A549 (cell line): Measurements from ENCODE around the gene ATG2A. TPM values are rescaled to one million over a fixed set of nuclear protein-coding genes. Genes with fewer than 3 reads are reported as not detected.

ENCODE experiments used
- ATAC-seq, 2 experiments: fragments of 200-7000 bp in 1 of 2; fragments of >200 bp in 1 of 2; cut with Nextera tagmentation in 1 of 2; cut with Tn5 transposase in 1 of 2; 3 replicates each; pipeline versions ENCODE4 v1.8.0 to v1.9.1; 2018 to 2020; ENCODE audit warnings: mild to moderate bottlenecking in 1 of 2, moderate library complexity in 1 of 2
- CTCF ChIA-PET: fragments of 300-600 bp; sonication (Branson Sonifier 250); formaldehyde crosslinking; extraction: SDS; loops from one replicate; lab custom pipeline; 2021; ENCODE audit warnings: antibody characterized with exemption, inconsistent platforms; lab: Yijun Ruan, JAX
- POLR2A ChIA-PET: fragments of 350-600 bp; formaldehyde crosslinking; extraction: SDS; loops from one replicate; lab custom pipeline; 2021; ENCODE audit warnings: antibody characterized with exemption, inconsistent platforms; lab: Yijun Ruan, JAX
- DNase-seq, 2 experiments: peaks; one replicate each; pipeline versions ENCODE4 v3.0.0 to v3.0.0-alpha.2; 2011 to 2016; ENCODE audit warnings: low read depth in 1 of 2, low spot score in 1 of 2
- FAIRE-seq: peaks from 2 replicates; lab custom pipeline; 2011; peaks lifted over from hg19 to GRCh38; lab: Jason Lieb, UNC
- H3K27ac ChIP-seq, 2 experiments: fragments of >200 bp; sonication (Bioruptor Twin); formaldehyde crosslinking; 3 replicates each; pipeline ENCODE4 v1.5.1; 2016 to 2017
- H3K4me1 ChIP-seq: fragments of >200 bp; sonication (Bioruptor Twin); formaldehyde crosslinking; 3 replicates; pipeline ENCODE4 v1.6.1; 2016
- H3K4me2 ChIP-seq: fragments of >200 bp; sonication (Bioruptor Twin); formaldehyde crosslinking; 3 replicates; pipeline ENCODE4 v1.6.1; 2016
- H3K4me3 ChIP-seq: fragments of >200 bp; sonication (Bioruptor Twin); formaldehyde crosslinking; 3 replicates; pipeline ENCODE4 v1.5.1; 2016
- H3K9me3 ChIP-seq: fragments of >200 bp; sonication (Bioruptor Twin); formaldehyde crosslinking; 3 replicates; pipeline ENCODE4 v1.6.1; 2016
- ATOH8 ChIP-seq: fragments of 250-450 bp; sonication (Bioruptor Pico); IDR thresholded peaks from 2 replicates; pipeline ENCODE4 v1.5.0; 2020; ENCODE audit warnings: low read depth, mild to moderate bottlenecking, moderate library complexity
- BHLHE40 ChIP-seq: IDR thresholded peaks from 2 replicates; pipeline ENCODE4 v1.6.1; 2012; ENCODE audit warnings: low read depth, low read length, inconsistent platforms
- CBX2 ChIP-seq: fragments of 200-600 bp; sonication (generic); IDR thresholded peaks from 2 replicates; pipeline ENCODE4 v1.6.1; 2016; ENCODE audit warnings: low read depth, mild to moderate bottlenecking, borderline replicate concordance
- CEBPB ChIP-seq, 2 experiments: fragments of >200 bp in 1 of 2; sonication (Bioruptor Twin) in 1 of 2; formaldehyde crosslinking in 1 of 2; IDR thresholded peaks; 2 replicates each; pipeline ENCODE4 v1.6.1; 2012 to 2016
- CHD2 ChIP-seq: fragments of 150-350 bp; IDR thresholded peaks from 2 replicates; pipeline ENCODE4 v1.6.1; 2014; ENCODE audit warnings: low read length; ENCODE audit not compliant: partially characterized antibody
- CHD4 ChIP-seq: fragments of 200-600 bp; sonication (generic); IDR thresholded peaks from 2 replicates; pipeline ENCODE4 v1.6.1; 2016; ENCODE audit warnings: antibody characterized with exemption, mild to moderate bottlenecking, borderline replicate concordance
- EHF ChIP-seq: fragments of 250-450 bp; sonication (Bioruptor Pico); IDR thresholded peaks from 2 replicates; pipeline ENCODE4 v1.5.0; 2020; ENCODE audit warnings: mild to moderate bottlenecking
- EHMT2 ChIP-seq: fragments of 200-600 bp; sonication (generic); IDR thresholded peaks from 2 replicates; pipeline ENCODE4 v1.6.1; 2016; ENCODE audit warnings: antibody characterized with exemption, low read depth, mild to moderate bottlenecking, moderate library complexity
- EP300 ChIP-seq, 2 experiments: fragments of >200 bp; sonication (Bioruptor Twin); formaldehyde crosslinking; IDR thresholded peaks; 2 replicates in 1 of 2; 3 replicates in 1 of 2; pipeline ENCODE4 v1.6.1; 2016 to 2017
- ESRRA ChIP-seq: fragments of 150-350 bp; IDR thresholded peaks from 2 replicates; pipeline ENCODE4 v1.6.1; 2014; ENCODE audit warnings: mild to moderate bottlenecking, low read length, borderline replicate concordance
- FOSB ChIP-seq: fragments of 250-450 bp; sonication (Bioruptor Pico); IDR thresholded peaks from 2 replicates; pipeline ENCODE4 v1.5.0; 2020; ENCODE audit warnings: mild to moderate bottlenecking, moderate library complexity
- HDAC2 ChIP-seq: fragments of 200-600 bp; sonication (generic); IDR thresholded peaks from 2 replicates; pipeline ENCODE4 v1.6.1; 2016
- HES2 ChIP-seq: fragments of >200 bp; sonication (Bioruptor Twin); formaldehyde crosslinking; IDR thresholded peaks from 2 replicates; pipeline ENCODE4 v1.6.1; 2016
- HOXB13 ChIP-seq: fragments of 250-450 bp; sonication (Bioruptor Pico); IDR thresholded peaks from 2 replicates; pipeline ENCODE4 v1.5.0; 2020; ENCODE audit warnings: low read depth, mild to moderate bottlenecking, moderate library complexity
- JUNB ChIP-seq: fragments of >200 bp; sonication (Bioruptor Twin); formaldehyde crosslinking; IDR thresholded peaks from 2 replicates; pipeline ENCODE4 v1.6.1; 2016
- KDM5A ChIP-seq: fragments of 200-600 bp; sonication (generic); IDR thresholded peaks from 2 replicates; pipeline ENCODE4 v1.6.1; 2016; ENCODE audit warnings: antibody characterized with exemption, mild to moderate bottlenecking
- MYC ChIP-seq: IDR thresholded peaks from 2 replicates; pipeline ENCODE4 v1.6.1; 2012; ENCODE audit warnings: mild to moderate bottlenecking, inconsistent platforms, low read length, improper control_type of control experiment, borderline replicate concordance
- NFE2L2 ChIP-seq: fragments of 150-350 bp; conservative IDR thresholded peaks from 2 replicates; pipeline ENCODE4 v1.6.1; 2014; ENCODE audit warnings: low read length
- POLR2AphosphoS2 ChIP-seq: conservative IDR thresholded peaks from 2 replicates; pipeline ENCODE4 v1.6.1; 2012; ENCODE audit warnings: low read length, improper control_type of control experiment, inconsistent platforms
- RARB ChIP-seq: fragments of 250-450 bp; sonication (Bioruptor Pico); IDR thresholded peaks from 2 replicates; pipeline ENCODE4 v1.8.0; 2021; ENCODE audit warnings: mild to moderate bottlenecking, moderate library complexity
- RCOR1 ChIP-seq: fragments of 150-350 bp; IDR thresholded peaks from 2 replicates; pipeline ENCODE4 v1.6.1; 2014; ENCODE audit warnings: antibody characterized with exemption, low read length, low read depth
- RFX5 ChIP-seq: fragments of 450-650 bp; IDR thresholded peaks from 2 replicates; pipeline ENCODE4 v1.7.1; 2014; ENCODE audit warnings: antibody characterized with exemption, mild to moderate bottlenecking, moderate library complexity
- TFCP2L1 ChIP-seq: fragments of 250-450 bp; sonication (Bioruptor Pico); IDR thresholded peaks from 2 replicates; pipeline ENCODE4 v1.5.0; 2021; ENCODE audit warnings: mild to moderate bottlenecking
- TP53 ChIP-seq: fragments of 250-450 bp; sonication (Bioruptor Pico); IDR thresholded peaks from 2 replicates; pipeline ENCODE4 v1.5.0; 2021; ENCODE audit warnings: mild to moderate bottlenecking, moderate library complexity
- ZC3H11A ChIP-seq: fragments of 450-650 bp; IDR thresholded peaks from 2 replicates; pipeline ENCODE4 v1.6.1; 2014; ENCODE audit warnings: antibody characterized with exemption, mild to moderate bottlenecking
- ZFP36 ChIP-seq: fragments of 450-650 bp; IDR thresholded peaks from 2 replicates; pipeline ENCODE4 v1.6.1; 2014; ENCODE audit warnings: borderline replicate concordance; ENCODE audit not compliant: partially characterized antibody
- WGBS: methylation state at CpG from one replicate; pipeline ENCODE4 v1.1.6; 2017; ENCODE audit errors: missing lambda C conversion rate; 5-methylcytosine and 5-hydroxymethylcytosine counted together
- polyA plus RNA-seq, 4 experiments: library from polyadenylated mRNA; depleted of rRNA in 3 of 4; stranded (reverse); fragments of >200 nt; fragmentation: RNase III in 1 of 4; extraction: RNeasy Plus Mini Kit Qiagen cat#74134 plus additional on column Dnase treatment in 1 of 4; gene quantifications; 2 replicates in 3 of 4; 3 replicates in 1 of 4; pipeline ENCODE4 v1.2.3, GENCODE V29; 2011 to 2017

The ATG2A gene
- polyA plus RNA-seq, 2 of the 4 experiments (the other 2 are of a cell fraction), result 3.1 to 13.4 TPM

GRCh38 chr11:64862987-64863390 is 54.0 kb downstream of the ATG2A start (continued):
- TF ChIP-seq HOXB13 (no peak), EHF (CRISPR knock-in tag) (no peak), ZFP36 (no peak), KDM5A (no peak), ATOH8 (no peak), RARB (CRISPR knock-in tag) (no peak), FOSB (CRISPR knock-in tag) (no peak)

- FAIRE-seq, result no peak
- Histone ChIP-seq H3K4me2 (no peak overlapping the region), H3K27ac (peak overlapping the region in 1 of 2 experiments; percentile 53; a peak in 3 of 6 replicates), H3K4me3 (no peak overlapping the region), H3K9me3 (no peaks in the 10 kb centered on the region), H3K4me1 (peaks cover 47% of the 10 kb centered on the region)
- TF ChIP-seq BHLHE40, result no peak
- TF ChIP-seq MYC, result no peak
- no peak for TF ChIP-seq ZC3H11A
- TF ChIP-seq POLR2AphosphoS2, result no peak
- TF ChIP-seq KDM5A, result no peak
- whole genome bisulfite sequencing, result 76% methylated on average over 6 of the region's 6 CpGs
- ChIA-PET CTCF (interaction anchor here (1.3 to 39.4 kb wide), 6 partner anchors 0 to 153 kb away, joined by 3 to 1607 read pairs (median 234); partner anchors contain the start of genes ARL2, CDC42BPG, EHD1 and RASGRP2), POLR2A (no interaction called here)
- no peak for DNase-seq
- no peak for ATAC-seq
Measured at GRCh38 chr11:64861227-64861975, 55.6 kb downstream of the ATG2A start.

GRCh38 chr11:64859542-64860414 is 57.2 kb downstream of the ATG2A start:
- Histone ChIP-seq H3K9me3 (no peaks in the 10 kb centered on the region), H3K4me3 (no peak overlapping the region), H3K27ac (peak overlapping the region in 1 of 2 experiments; percentile 62; a peak in 2 of 6 replicates), H3K4me1 (peaks cover 48% of the 10 kb centered on the region), H3K4me2 (no peak overlapping the region)
- FAIRE-seq (no peak), ATAC-seq (no peak), DNase-seq (no peak)
- CTCF ChIA-PET, result interaction anchor here (20.2 to 39.4 kb wide), 3 partner anchors 1 to 27 kb away, joined by 462 to 1607 read pairs (median 462); partner anchors contain the start of genes CDC42BPG and EHD1
- POLR2A ChIA-PET, result interaction anchor here (2.0 kb wide), 1 partner anchor 18 kb away, joined by 6 read pairs; no protein-coding TSS in a partner anchor
- 91% methylated on average over 33 of the region's 33 CpGs for WGBS
- TF ChIP-seq ESRRA (no peak), BHLHE40 (no peak), RFX5 (no peak), CEBPB (IDR thresholded peaks at IDR 0.05) (no peak), POLR2AphosphoS2 (no peak), CHD2 (no peak), TP53 (no peak), EP300 (IDR thresholded peaks at IDR 0.05) (no peak), JUNB (no peak), KDM5A (no peak), HDAC2 (no peak), RCOR1 (no peak), EHMT2 (no peak), TFCP2L1 (no peak), HES2 (no peak), MYC (no peak), CBX2 (no peak), NFE2L2 (no peak), CHD4 (no peak)
